A549 (cell line): ENCODE results near the gene CCDC167. TPM values are rescaled to one million over a fixed set of nuclear protein-coding genes. Genes with fewer than 3 reads are reported as not detected.
A peak's percentile ranks its signal among the peaks of the same experiment; 100 is the strongest.

Experiments
- ATAC-seq, 2 experiments: fragments of 200-7000 bp in 1 of 2; fragments of >200 bp in 1 of 2; cut with Nextera tagmentation in 1 of 2; cut with Tn5 transposase in 1 of 2; 3 replicates each; pipeline versions ENCODE4 v1.8.0 to v1.9.1; 2018 to 2020; ENCODE audit warnings: mild to moderate bottlenecking in 1 of 2, moderate library complexity in 1 of 2
- CTCF ChIA-PET: fragments of 300-600 bp; sonication (Branson Sonifier 250); formaldehyde crosslinking; extraction: SDS; loops from one replicate; lab custom pipeline; 2021; ENCODE audit warnings: antibody characterized with exemption, inconsistent platforms; lab: Yijun Ruan, JAX
- POLR2A ChIA-PET: fragments of 350-600 bp; formaldehyde crosslinking; extraction: SDS; loops from one replicate; lab custom pipeline; 2021; ENCODE audit warnings: antibody characterized with exemption, inconsistent platforms; lab: Yijun Ruan, JAX
- DNase-seq, 2 experiments: peaks; one replicate each; pipeline versions ENCODE4 v3.0.0 to v3.0.0-alpha.2; 2011 to 2016; ENCODE audit warnings: low read depth in 1 of 2, low spot score in 1 of 2
- FAIRE-seq: peaks from 2 replicates; lab custom pipeline; 2011; peaks lifted over from hg19 to GRCh38; lab: Jason Lieb, UNC
- H3K27ac ChIP-seq, 2 experiments: fragments of >200 bp; sonication (Bioruptor Twin); formaldehyde crosslinking; 3 replicates each; pipeline ENCODE4 v1.5.1; 2016 to 2017
- H3K4me1 ChIP-seq: fragments of >200 bp; sonication (Bioruptor Twin); formaldehyde crosslinking; 3 replicates; pipeline ENCODE4 v1.6.1; 2016
- H3K4me2 ChIP-seq: fragments of >200 bp; sonication (Bioruptor Twin); formaldehyde crosslinking; 3 replicates; pipeline ENCODE4 v1.6.1; 2016
- H3K4me3 ChIP-seq: fragments of >200 bp; sonication (Bioruptor Twin); formaldehyde crosslinking; 3 replicates; pipeline ENCODE4 v1.5.1; 2016
- H3K9me3 ChIP-seq: fragments of >200 bp; sonication (Bioruptor Twin); formaldehyde crosslinking; 3 replicates; pipeline ENCODE4 v1.6.1; 2016
- KDM1A ChIP-seq: fragments of 200-600 bp; sonication (generic); IDR thresholded peaks from 2 replicates; pipeline ENCODE4 v1.6.1; 2016; ENCODE audit warnings: low read depth, mild to moderate bottlenecking
- MAFK ChIP-seq: fragments of 450-650 bp; IDR thresholded peaks from 2 replicates; pipeline ENCODE4 v1.6.1; 2014; ENCODE audit not compliant: partially characterized antibody
- WGBS: methylation state at CpG from one replicate; pipeline ENCODE4 v1.1.6; 2017; ENCODE audit errors: missing lambda C conversion rate; 5-methylcytosine and 5-hydroxymethylcytosine counted together
- polyA plus RNA-seq, 4 experiments: library from polyadenylated mRNA; depleted of rRNA in 3 of 4; stranded (reverse); fragments of >200 nt; fragmentation: RNase III in 1 of 4; extraction: RNeasy Plus Mini Kit Qiagen cat#74134 plus additional on column Dnase treatment in 1 of 4; gene quantifications; 2 replicates in 3 of 4; 3 replicates in 1 of 4; pipeline ENCODE4 v1.2.3, GENCODE V29; 2011 to 2017

CCDC167 gene
- polyA plus RNA-seq, 2 of the 4 experiments (the other 2 are of a cell fraction) = 35.1 to 39.1 TPM

DNA sequence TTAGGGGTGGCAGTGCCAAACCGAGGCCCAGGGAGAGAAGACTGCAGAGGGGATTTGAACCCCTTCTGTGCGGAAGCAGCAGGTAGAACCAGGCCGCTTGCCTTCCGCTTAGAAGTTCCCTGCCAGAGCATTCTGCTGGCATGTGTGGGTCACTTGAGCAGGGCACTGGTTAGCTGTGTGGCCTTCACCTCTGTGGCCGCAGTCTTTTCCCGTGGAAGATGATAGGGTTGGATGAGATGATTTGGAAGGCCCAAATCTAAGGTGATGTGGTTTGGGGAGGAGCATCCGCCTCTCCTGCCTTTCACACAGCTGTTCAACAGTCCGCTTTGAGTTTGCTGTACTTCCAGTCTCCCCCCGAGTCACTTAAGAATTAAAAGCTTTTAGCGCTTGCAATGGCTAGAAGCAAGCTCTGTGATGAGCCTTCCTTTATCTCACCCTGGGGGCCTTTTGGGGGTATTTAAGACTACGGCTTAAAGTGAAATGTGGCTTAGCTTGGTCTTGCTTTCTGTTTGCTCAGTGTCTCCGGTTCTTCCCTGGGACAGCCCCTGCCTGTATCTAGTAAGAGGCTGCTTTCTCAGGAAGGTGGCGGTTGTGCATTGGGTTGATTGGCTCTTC, 65.9 kb downstream of the CCDC167 start:
- POLR2A ChIA-PET = interaction anchor here (0.6 to 1.3 kb wide), 2 partner anchors 10 to 39 kb away, joined by 3 read pairs; no protein-coding TSS in a partner anchor

More for the DNA sequence above, 65.9 kb downstream of the CCDC167 start:
- TF ChIP-seq KDM1A (no peak), MAFK (no peak)
- no peak for FAIRE-seq
- Histone ChIP-seq H3K4me2 (peak overlapping the region; percentile 96), H3K4me1 (peaks cover 8% of the 10 kb centered on the region; the same call in 1 of the 3 replicates), H3K27ac (peak overlapping the region; percentile 82 to 98), H3K9me3 (no peaks in the 10 kb centered on the region), H3K4me3 (peak overlapping the region; percentile 98)
- 31% methylated on average over 13 of the region's 13 CpGs for WGBS
- peak in 1 of 2 experiments; percentile 9 for DNase-seq
- peak in 1 of 2 experiments; percentile 59; a peak in 4 of 6 replicates for ATAC-seq
- CTCF ChIA-PET = interaction anchor here (1.5 to 1.7 kb wide), 2 partner anchors 15 to 52 kb away, joined by 4 read pairs; no protein-coding TSS in a partner anchor

Other genes with a start within 250 kb of the CCDC167 start
- 5.7 and 7.3 TPM in 2 replicates for gene TBC1D22B, start 242.1 kb downstream of the CCDC167 start, polyA plus RNA-seq (2011; rRNA removed)
- 5.7 to 6.6 TPM (median 6.4 TPM) in 3 replicates for gene TBC1D22B, start 242.1 kb downstream of the CCDC167 start, polyA plus RNA-seq (2017; fragmentation: RNase III; extraction: RNeasy Plus Mini Kit Qiagen cat#74134 plus additional on column Dnase treatment)
- 1.4 and 1.6 TPM in 2 replicates for gene TMEM217, start 241.7 kb downstream of the CCDC167 start, polyA plus RNA-seq (2011; rRNA removed)
- 0.59 to 1.2 TPM (median 0.93 TPM) in 3 replicates for gene TMEM217, start 241.7 kb downstream of the CCDC167 start, polyA plus RNA-seq (2017; fragmentation: RNase III; extraction: RNeasy Plus Mini Kit Qiagen cat#74134 plus additional on column Dnase treatment)
- 16.6 and 21.4 TPM in 2 replicates for gene RNF8, start 145.9 kb downstream of the CCDC167 start, polyA plus RNA-seq (2011; rRNA removed)
- 19.6 to 22.0 TPM (median 21.1 TPM) in 3 replicates for gene RNF8, start 145.9 kb downstream of the CCDC167 start, polyA plus RNA-seq (2017; fragmentation: RNase III; extraction: RNeasy Plus Mini Kit Qiagen cat#74134 plus additional on column Dnase treatment)
- 17.0 and 18.9 TPM in 2 replicates for gene CMTR1, start 66.7 kb downstream of the CCDC167 start, polyA plus RNA-seq (2011; rRNA removed)
- gene CMTR1, start 66.7 kb downstream of the CCDC167 start, polyA plus RNA-seq (2017; fragmentation: RNase III; extraction: RNeasy Plus Mini Kit Qiagen cat#74134 plus additional on column Dnase treatment) = 17.8 to 19.6 TPM (median 17.8 TPM) in 3 replicates
- gene MDGA1, start 198.0 kb upstream of the CCDC167 start, polyA plus RNA-seq (2011; rRNA removed) = 0.74 and 1.1 TPM in 2 replicates
- gene MDGA1, start 198.0 kb upstream of the CCDC167 start, polyA plus RNA-seq (2017; fragmentation: RNase III; extraction: RNeasy Plus Mini Kit Qiagen cat#74134 plus additional on column Dnase treatment) = 7.5 to 9.1 TPM (median 8.5 TPM) in 3 replicates